Measurements from ENCODE around the gene ZNF536. TPM values are rescaled to one million over a fixed set of nuclear protein-coding genes. Genes with fewer than 3 reads are reported as not detected.
"Not testable (repeated sequence)": the region's sequence is repeated elsewhere in the genome, so short reads cannot be mapped to it uniquely, and the experiment has no call there.

ZNF536 gene
- total and polyA plus RNA-seq, 2 of the 4 experiments (the other 2 are of a cell fraction): not detected

GRCh38 chr19:30497034-30497433 is 124.8 kb downstream of the ZNF536 start:
- H4K91ac ChIP-seq (ENCODE audit: insufficient read depth, low read depth, low read length): no peak overlapping the region
- no TSS peak for BruUV-seq (replicated peaks)
- ChIA-PET POLR2A (ENCODE audit: unreplicated experiment) (no interaction called here), CTCF (no interaction called here)
- no peak overlapping the region for H3K4me3 ChIP-seq (ENCODE audit: insufficient read depth, low read depth, low read length)
- H2BK20ac ChIP-seq (ENCODE audit: low read depth, low read length): no peak overlapping the region
- H2BK5ac ChIP-seq (ENCODE audit: low read depth, low read length, poor library complexity, severe bottlenecking): no peak overlapping the region
- H3K4ac ChIP-seq (ENCODE audit: low read depth, low read length): no peak overlapping the region
- H2AK5ac ChIP-seq (ENCODE audit: low read depth, low read length): no peak overlapping the region
- H2AK9ac ChIP-seq (replicated peaks; ENCODE audit: low read depth, low read length, poor library complexity): no peak overlapping the region
- no peak overlapping the region for H2AFZ ChIP-seq (replicated peaks; ENCODE audit: low read length, poor library complexity)
- H4K5ac ChIP-seq (ENCODE audit: low read depth, low read length): no peak overlapping the region
- H3K23ac ChIP-seq (ENCODE audit: low read depth, low read length): no peak overlapping the region
- H2BK120ac ChIP-seq (ENCODE audit: low read depth, low read length): no peak overlapping the region
- H3K9me3 ChIP-seq (ENCODE audit: control insufficient read depth, insufficient read depth, low read length): peaks cover 24% of the 10 kb centered on the region
- no CpG with 5 or more reads among the region's 8 CpGs for WGBS, 2 experiments (ENCODE audit: extremely low coverage in 2 of 2, insufficient read length in 1 of 2)
- H3K9me1 ChIP-seq (ENCODE audit: insufficient read depth, low read length): no peaks in the 10 kb centered on the region
- no peak overlapping the region for H2BK15ac ChIP-seq (ENCODE audit: low read depth, low read length)
- H3K4me1 ChIP-seq (ENCODE audit: control insufficient read depth, insufficient read depth, low read length): no peaks in the 10 kb centered on the region
- no peak overlapping the region for H3K18ac ChIP-seq (ENCODE audit: low read depth, low read length)
- H3K9ac ChIP-seq (ENCODE audit: low read depth, low read length): no peak overlapping the region
- H3K36me3 ChIP-seq (ENCODE audit: control insufficient read depth, insufficient read depth, low read length): no peaks in the 10 kb centered on the region
- no peaks in the 10 kb centered on the region for H3K79me1 ChIP-seq (ENCODE audit: low read depth in 1 of 2, low read length in 2 of 2)
- TF ChIP-seq CTCF (conservative IDR thresholded peaks at IDR 0.05; ENCODE audit: low read depth, low read length) (no peak), MXI1 (IDR thresholded peaks at IDR 0.05; ENCODE audit: borderline replicate concordance, low read depth, low read length) (no peak), RCOR1 (IDR thresholded peaks at IDR 0.05; ENCODE audit: insufficient replicate concordance, low read length) (no peak), SMC3 (IDR thresholded peaks at IDR 0.05; ENCODE audit: low read depth, low read length) (no peak), MAFK (IDR thresholded peaks at IDR 0.05; ENCODE audit: low read depth, low read length) (no peak), RAD21 (IDR thresholded peaks at IDR 0.05; ENCODE audit: low read length) (no peak)
- no peaks in the 10 kb centered on the region for H4K20me1 ChIP-seq (ENCODE audit: insufficient read depth, low read length)
- no peak overlapping the region for H3K4me2 ChIP-seq (ENCODE audit: low read depth, low read length)
- intact Hi-C loops (cut with micrococcal nuclease): no loop called here
- dilution Hi-C loops (cut with HindIII; ENCODE audit: low sequenced_read_pairs, unreplicated experiment): no loop called here
- in situ Hi-C loops (cut with MboI; ENCODE audit: low sequenced_read_pairs): no loop called here
- no peak overlapping the region for H3K14ac ChIP-seq (replicated peaks; ENCODE audit: low read depth, low read length)
- no peaks in the 10 kb centered on the region for H3K27me3 ChIP-seq (ENCODE audit: control insufficient read depth, insufficient read depth, low read length)
- no peak overlapping the region for H3K56ac ChIP-seq (ENCODE audit: extremely low read depth, insufficient read depth, low read length)
- H3K27ac ChIP-seq (ENCODE audit: insufficient read depth, low read length): no peak overlapping the region
- no peak for DNase-seq
- no peak for ATAC-seq (ENCODE audit: low read depth)
- no peak overlapping the region for H4K8ac ChIP-seq (ENCODE audit: low read depth in 2 of 2, low read length in 2 of 2)

- H3K27ac ChIP-seq (ENCODE audit: insufficient read depth, low read length); H3K4me2 ChIP-seq (ENCODE audit: low read depth, low read length); H3K23ac ChIP-seq (ENCODE audit: low read depth, low read length); H2BK15ac ChIP-seq (ENCODE audit: low read depth, low read length); H3K4me1 ChIP-seq (ENCODE audit: control insufficient read depth, insufficient read depth, low read length); POLR2A ChIA-PET (ENCODE audit: unreplicated experiment); H3K4ac ChIP-seq (ENCODE audit: low read depth, low read length); H3K36me3 ChIP-seq (ENCODE audit: control insufficient read depth, insufficient read depth, low read length); H2BK20ac ChIP-seq (ENCODE audit: low read depth, low read length); CTCF ChIA-PET; H4K8ac ChIP-seq (ENCODE audit: low read depth in 2 of 2, low read length in 2 of 2); BruUV-seq (replicated peaks); H2AFZ ChIP-seq (replicated peaks; ENCODE audit: low read length, poor library complexity); H3K9me1 ChIP-seq (ENCODE audit: insufficient read depth, low read length); H3K14ac ChIP-seq (replicated peaks; ENCODE audit: low read depth, low read length); H4K91ac ChIP-seq (ENCODE audit: insufficient read depth, low read depth, low read length); H2BK5ac ChIP-seq (ENCODE audit: low read depth, low read length, poor library complexity, severe bottlenecking); DNase-seq; H3K4me3 ChIP-seq (ENCODE audit: insufficient read depth, low read depth, low read length); H2AK9ac ChIP-seq (replicated peaks; ENCODE audit: low read depth, low read length, poor library complexity); H2AK5ac ChIP-seq (ENCODE audit: low read depth, low read length); dilution Hi-C loops (cut with HindIII; ENCODE audit: low sequenced_read_pairs, unreplicated experiment); ATAC-seq (ENCODE audit: low read depth); H3K9ac ChIP-seq (ENCODE audit: low read depth, low read length); H2BK120ac ChIP-seq (ENCODE audit: low read depth, low read length); H3K79me1 ChIP-seq (ENCODE audit: low read depth in 1 of 2, low read length in 2 of 2); intact Hi-C loops (cut with micrococcal nuclease); H3K18ac ChIP-seq (ENCODE audit: low read depth, low read length); H3K56ac ChIP-seq (ENCODE audit: extremely low read depth, insufficient read depth, low read length); H4K5ac ChIP-seq (ENCODE audit: low read depth, low read length); H3K27me3 ChIP-seq (ENCODE audit: control insufficient read depth, insufficient read depth, low read length); H4K20me1 ChIP-seq (ENCODE audit: insufficient read depth, low read length); in situ Hi-C loops (cut with MboI; ENCODE audit: low sequenced_read_pairs): not testable (repeated sequence)
- no CpG with 5 or more reads among the region's 3 CpGs for WGBS, 2 experiments (ENCODE audit: extremely low coverage in 2 of 2, insufficient read length in 1 of 2)
- peaks cover 24% of the 10 kb centered on the region for H3K9me3 ChIP-seq (ENCODE audit: control insufficient read depth, insufficient read depth, low read length)
Measured at GRCh38 chr19:30498085-30498484, 125.9 kb downstream of the ZNF536 start.

Data from IMR-90 (cell line).